ENCODE results near the gene ITPRID1.
A peak's percentile ranks its signal among the peaks of the same experiment; 100 is the strongest.

The ITPRID1 gene

DNA sequence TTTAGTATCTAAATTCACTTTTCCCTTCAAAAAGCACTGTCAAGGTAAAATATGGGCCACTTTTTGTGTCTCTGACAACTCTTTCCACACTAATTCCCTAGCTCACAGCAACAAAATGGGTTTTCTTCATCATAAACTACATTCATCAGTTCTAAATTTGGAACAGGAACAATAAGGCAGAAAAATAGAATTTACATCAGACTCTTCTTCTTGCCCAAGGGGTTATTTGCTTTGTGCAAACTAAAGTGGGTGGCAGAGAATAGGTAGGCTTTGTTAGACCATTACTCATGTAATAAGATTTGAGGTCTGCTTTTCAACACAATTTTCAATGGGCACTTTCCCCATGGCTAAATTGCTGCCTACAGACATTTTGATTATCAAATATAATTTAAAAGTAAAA lies 155.6 kb downstream of the ITPRID1 start:
- in situ Hi-C loops (cut with MboI; ENCODE audit: low sequenced_read_pairs, unreplicated experiment) = no loop called here
- no peak for DNase-seq (ENCODE audit: low spot score)
- TF ChIP-seq CTCF (IDR thresholded peaks at IDR 0.05; ENCODE audit: borderline replicate concordance, control extremely low read depth, extremely low read depth, insufficient read depth, missing control alignments) = no peak

- no peak for TF ChIP-seq CTCF (IDR thresholded peaks at IDR 0.05; ENCODE audit: borderline replicate concordance, control extremely low read depth, extremely low read depth, insufficient read depth, missing control alignments)
- in situ Hi-C loops (cut with MboI; ENCODE audit: low sequenced_read_pairs, unreplicated experiment) = no loop called here
- no peak for DNase-seq (ENCODE audit: low spot score)
Observed at GRCh38 chr7:31679574-31680305, 165.8 kb downstream of the ITPRID1 start.

DNA sequence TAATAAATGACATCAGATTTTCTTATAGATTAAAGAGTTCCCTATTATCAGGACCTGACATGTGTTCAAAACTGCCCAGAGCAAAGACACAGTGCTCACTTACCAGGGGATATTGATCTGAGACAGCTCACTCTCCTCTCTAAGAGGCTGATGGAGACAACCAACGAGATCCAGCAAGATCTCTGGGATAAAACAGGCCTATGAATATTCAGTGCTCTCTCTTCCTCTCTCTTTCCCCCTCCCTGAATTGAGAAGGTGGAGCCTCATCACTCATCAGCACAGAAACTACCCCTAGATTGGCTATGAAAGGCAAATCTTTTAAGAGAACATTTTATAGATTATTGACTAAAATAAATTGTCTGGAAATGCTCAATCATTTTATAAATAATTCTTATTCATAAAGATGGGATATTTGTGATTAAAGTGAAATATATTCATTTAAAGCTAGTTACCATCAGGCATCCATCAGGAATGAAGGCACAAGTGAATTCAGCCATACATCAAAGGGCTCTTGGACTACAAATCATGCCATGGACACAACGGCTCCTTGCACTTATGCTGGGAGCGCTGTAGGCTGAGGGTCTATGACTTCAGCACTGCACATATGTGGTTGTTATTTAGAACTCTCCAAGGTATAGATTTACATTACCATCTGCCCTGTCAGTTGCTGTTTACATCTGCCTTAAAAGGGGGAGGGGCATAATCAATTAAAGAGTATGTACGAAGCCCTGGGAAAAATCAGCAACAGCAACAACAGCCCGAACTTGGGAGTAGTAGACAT lies 169.7 kb downstream of the ITPRID1 start:
- in situ Hi-C loops (cut with MboI; ENCODE audit: low sequenced_read_pairs, unreplicated experiment) = no loop called here
- DNase-seq (ENCODE audit: low spot score) = no peak
- TF ChIP-seq CTCF (IDR thresholded peaks at IDR 0.05; ENCODE audit: borderline replicate concordance, control extremely low read depth, extremely low read depth, insufficient read depth, missing control alignments) = no peak

DNA sequence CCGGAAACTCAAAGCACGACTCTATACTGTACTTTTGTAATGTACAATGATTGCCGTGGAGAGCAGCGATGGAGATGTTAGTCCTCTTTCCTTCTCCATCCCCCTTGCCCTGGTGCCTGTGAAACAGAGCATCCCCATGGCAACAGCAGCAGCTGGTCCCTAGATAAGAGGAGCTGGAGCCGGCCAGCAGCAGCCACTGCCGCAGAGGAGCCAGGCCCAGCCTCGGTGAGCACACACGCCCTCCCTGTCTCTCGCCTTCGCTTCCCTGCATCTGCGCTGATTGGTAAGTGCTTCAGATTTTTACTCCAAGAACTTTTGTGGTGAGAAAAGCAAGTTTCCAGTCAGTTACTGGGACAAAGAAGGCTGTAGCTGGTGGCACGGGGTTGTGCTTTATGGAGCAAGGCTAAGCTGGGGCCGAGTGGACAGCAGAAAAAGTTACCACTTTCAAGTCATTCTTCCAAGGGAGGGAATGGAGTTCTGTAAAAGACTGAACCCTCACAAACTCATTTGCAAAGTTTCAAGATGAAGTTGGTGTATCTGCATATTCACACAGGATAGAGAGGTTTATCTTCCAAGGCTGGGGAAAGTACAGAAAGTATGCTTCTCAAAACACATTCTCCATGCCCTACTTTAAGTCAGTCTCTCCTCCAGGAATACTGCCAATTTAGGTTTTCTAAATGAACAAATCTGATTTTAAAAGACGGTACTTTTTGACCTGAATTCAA lies 173.3 kb downstream of the ITPRID1 start, which contains the start of gene PPP1R17:
Gene PPP1R17 (plus strand): TSS at position 192 of the 725 bp plus-strand sequence. CDS start 5,227 bp downstream, outside the sequence.
- no peak for TF ChIP-seq CTCF (IDR thresholded peaks at IDR 0.05; ENCODE audit: borderline replicate concordance, control extremely low read depth, extremely low read depth, insufficient read depth, missing control alignments)
- in situ Hi-C loops (cut with MboI; ENCODE audit: low sequenced_read_pairs, unreplicated experiment) = no loop called here
- DNase-seq (ENCODE audit: low spot score) = no peak

DNA sequence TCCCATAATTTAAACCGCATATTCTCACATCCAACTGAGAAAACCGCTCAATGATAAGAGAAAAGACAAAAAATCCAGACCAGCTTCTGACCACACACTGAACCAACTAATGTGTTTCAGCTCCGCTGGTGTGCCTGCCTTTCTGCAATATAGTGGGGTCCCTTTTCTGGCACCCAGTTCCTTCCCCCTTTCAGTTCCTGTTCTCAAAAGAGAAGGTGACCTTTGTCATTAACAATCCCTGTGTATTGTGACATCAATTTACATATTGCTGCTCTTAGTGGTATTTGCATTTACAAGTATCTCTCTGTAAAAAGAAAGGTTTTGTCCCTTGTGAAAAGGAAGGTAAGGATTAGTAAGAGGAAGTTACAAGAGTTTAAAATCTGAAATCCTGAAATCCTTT lies 174.5 kb downstream of the ITPRID1 start:
- TF ChIP-seq CTCF (IDR thresholded peaks at IDR 0.05; ENCODE audit: borderline replicate concordance, control extremely low read depth, extremely low read depth, insufficient read depth, missing control alignments) = no peak
- in situ Hi-C loops (cut with MboI; ENCODE audit: low sequenced_read_pairs, unreplicated experiment) = no loop called here

GRCh38 chr7:31688996-31689395 lies 175.1 kb downstream of the ITPRID1 start:
- in situ Hi-C loops (cut with MboI; ENCODE audit: low sequenced_read_pairs, unreplicated experiment) = no loop called here
- TF ChIP-seq CTCF (IDR thresholded peaks at IDR 0.05; ENCODE audit: borderline replicate concordance, control extremely low read depth, extremely low read depth, insufficient read depth, missing control alignments) = no peak
- DNase-seq (ENCODE audit: low spot score) = no peak

More for the DNA sequence above, 174.5 kb downstream of the ITPRID1 start:
- peak; percentile 23 for DNase-seq (ENCODE audit: low spot score)

All from GM13976 (cell line).